Heart right ventricle (tissue), 16 donors: ENCODE measurements around the gene GRB10. TPM values are rescaled to one million over a fixed set of nuclear protein-coding genes. Genes with fewer than 3 reads are reported as not detected.

ENCODE experiments used
- ATAC-seq, 8 donors: fragments of 200-7000 bp; cut with Tn5 transposase; one replicate each; pipeline ENCODE4 v1.9.1; 2020; ENCODE audit warnings: mild to moderate bottlenecking in 8 of 8, moderate library complexity in 8 of 8, moderate number of reproducible peaks in 1 of 8
- DNase-seq, 2 donors: peaks; one replicate each; pipeline ENCODE4 v3.0.0-alpha.2; 2020
- H3K27ac ChIP-seq, 10 donors: fragments of 200-600 bp; sonication (generic) in 2 of 10; one replicate each; pipeline versions ENCODE4 v1.5.0 to v1.8.0; 2020 to 2022; ENCODE audit warnings: mild to moderate bottlenecking in 3 of 10
- H3K27me3 ChIP-seq, 7 donors: fragments of 200-600 bp; one replicate each; pipeline ENCODE4 v1.8.0; 2021 to 2022; ENCODE audit warnings: mild to moderate bottlenecking in 2 of 7
- H3K36me3 ChIP-seq, 9 donors: fragments of 200-600 bp; sonication (generic) in 1 of 9; one replicate each; pipeline versions ENCODE4 v1.5.0 to v1.8.0; 2020 to 2022; ENCODE audit warnings: mild to moderate bottlenecking in 2 of 9
- H3K4me1 ChIP-seq, 9 donors: fragments of 200-600 bp; sonication (generic) in 1 of 9; one replicate each; pipeline versions ENCODE4 v1.5.0 to v1.8.0; 2020 to 2022; ENCODE audit warnings: mild to moderate bottlenecking in 4 of 9
- H3K4me3 ChIP-seq, 10 donors: fragments of 200-600 bp; sonication (generic) in 2 of 10; one replicate each; pipeline versions ENCODE4 v1.5.0 to v1.8.0; 2020 to 2022; ENCODE audit warnings: mild to moderate bottlenecking in 7 of 10, moderate library complexity in 2 of 10
- H3K9me3 ChIP-seq, 11 donors: fragments of 200-600 bp in 10 of 11; sonication (generic) in 2 of 11; one replicate each; pipeline versions ENCODE4 v1.5.0 to v1.8.0; 2013 to 2022; ENCODE audit warnings: mild to moderate bottlenecking in 2 of 11, control low read depth in 1 of 11, moderate library complexity in 1 of 11
- CTCF ChIP-seq, 9 donors: fragments of 200-600 bp; sonication (generic) in 2 of 9; IDR thresholded peaks; one replicate each; pipeline versions ENCODE4 v1.5.0 to v1.8.0; 2021 to 2022; ENCODE audit warnings: antibody characterized with exemption in 9 of 9, mild to moderate bottlenecking in 5 of 9, moderate library complexity in 1 of 9
- WGBS, 2 donors: extraction: QIAGEN DNeasy Blood & Tissue Kit; methylation state at CpG; one replicate each; pipeline ENCODE4 v1.1.7; 2013; ENCODE audit warnings: inconsistent platforms in 1 of 2; 5-methylcytosine and 5-hydroxymethylcytosine counted together
- intact Hi-C, 10 donors: fragments of 100-400 bp; cut with DNase I; formaldehyde crosslinking; loops; one replicate each; pipeline versions ENCODE4 v1.11.1 to v1.14.2; 2022
- polyA plus RNA-seq, 2 donors: library from polyadenylated mRNA; stranded (reverse); fragments of 200-250 nt; gene quantifications; one replicate each; pipeline ENCODE4 v1.2.3, GENCODE V29; 2013
- total RNA-seq, 10 donors: library from RNA; stranded (reverse); fragmentation: NEBNext Ultra II Directional in 3 of 10; extraction: Animal tissue kit (Norgen Biotek cat#: 25700) in 3 of 10; gene quantifications; one replicate each; pipeline versions ENCODE4 v1.2.1 to v1.2.4, GENCODE V29; 2021 to 2023
- donor health status: Arrhythmogenic right ventricular cardiomyopathy.
- donor health status: ischemic (EF 13 %, LVEDD 7.1; RV severe dilation, severe dysfunction).
- donor health status: healthy with polysubstance abuse.
- donor health status: DM: no; HTN: yes; CAD: no.
- donor health status: DM: no; HTN: no; CAD: no.
- donor health status: ischemic (EF 25% LVEDD 6.9; RV normal size, moderate dysfunction).
- donor health status: ischemic (EF 25% LVEDD 5.7; RV mildly dilated, moderate dysfunction).
- donor health status: healthy.
- donor health status: DM: yes; HTN: yes; CAD: no.
- donor health status: Ischemic cardiomyopathy.
- donor health status: ischemic (EF 35%, LVEDD 5.7; RV mildly dilated, moderate dysfunction).
- donor health status: nonischemic (EF 11% LVEDD 7.7; RV severe dilation, severe dysfunction).
- donor health status: DM: yes; HTN: yes; CAD: no.
- donor health status: PGD.
- donor health status: ischemic (EF 29% LVEDD 5.4; RV normal size, mild dysfunction).
- donor health status: nonischemic (EF 23%, LVEDD 6.1; RV moderate dilation, normal function).

GRB10 gene
- total and polyA plus RNA-seq, 12 donors: 13.2 to 48.7 (median 29.6) TPM

- TF ChIP-seq CTCF (IDR thresholded peaks at IDR 0.05): no peak
- H3K4me1 ChIP-seq: no peaks in the 10 kb centered on the region
- no peaks in the 10 kb centered on the region for H3K9me3 ChIP-seq
- H3K4me3 ChIP-seq: no peak overlapping the region
- no peak for DNase-seq
- 89 to 90% methylated on average over 18 of the region's 18 CpGs for WGBS, 2 donors
- H3K27ac ChIP-seq: no peak overlapping the region
- H3K36me3 ChIP-seq: peaks cover 0 to 97% (median 7%) of the 10 kb centered on the region in 9 donors
- H3K27me3 ChIP-seq: no peaks in the 10 kb centered on the region
- intact Hi-C loops: loop anchor here in 5 of 10 donors (10.0 kb wide), 3 partner anchors 124 to 546 kb away; no protein-coding TSS in a partner anchor
- ATAC-seq: no peak
These were observed 184.0 kb downstream of the GRB10 start for GRCh38 chr7:50598460-50599343.

GRCh38 chr7:50596484-50596883 lies 186.2 kb downstream of the GRB10 start:
- no peaks in the 10 kb centered on the region for H3K4me1 ChIP-seq
- ATAC-seq (no peak), DNase-seq (no peak)
- TF ChIP-seq CTCF (IDR thresholded peaks at IDR 0.05): no peak
- no peak overlapping the region for H3K27ac ChIP-seq
- no peaks in the 10 kb centered on the region for H3K9me3 ChIP-seq
- intact Hi-C loops: loop anchor here in 5 of 10 donors (10.0 kb wide), 3 partner anchors 122 to 548 kb away; no protein-coding TSS in a partner anchor
- H3K27me3 ChIP-seq: no peaks in the 10 kb centered on the region
- H3K36me3 ChIP-seq: peaks cover 0 to 100% (median 18%) of the 10 kb centered on the region in 9 donors
- H3K4me3 ChIP-seq: no peak overlapping the region
- WGBS, 2 donors: 85 to 91% methylated on average over 4 of the region's 4 CpGs

- intact Hi-C loops: loop anchor here in 5 of 10 donors (10.0 kb wide), 3 partner anchors 121 to 549 kb away; no protein-coding TSS in a partner anchor
- TF ChIP-seq CTCF (IDR thresholded peaks at IDR 0.05): peak in 7 of 9 donors; percentile 17 to 53 (median 33)
- peaks cover 0 to 100% (median 18%) of the 10 kb centered on the region in 9 donors for H3K36me3 ChIP-seq
- no peaks in the 10 kb centered on the region for H3K9me3 ChIP-seq
- ATAC-seq: peak in 6 of 8 donors; percentile 44 to 67 (median 61)
- 66 to 70% methylated on average over 5 of the region's 5 CpGs for WGBS, 2 donors
- no peak overlapping the region for H3K4me3 ChIP-seq
- no peak overlapping the region for H3K27ac ChIP-seq
- peak in 1 of 2 donors; percentile 29 for DNase-seq
- no peaks in the 10 kb centered on the region for H3K4me1 ChIP-seq
- no peaks in the 10 kb centered on the region for H3K27me3 ChIP-seq
These were observed 187.1 kb downstream of the GRB10 start for GRCh38 chr7:50595491-50596102.

DNA sequence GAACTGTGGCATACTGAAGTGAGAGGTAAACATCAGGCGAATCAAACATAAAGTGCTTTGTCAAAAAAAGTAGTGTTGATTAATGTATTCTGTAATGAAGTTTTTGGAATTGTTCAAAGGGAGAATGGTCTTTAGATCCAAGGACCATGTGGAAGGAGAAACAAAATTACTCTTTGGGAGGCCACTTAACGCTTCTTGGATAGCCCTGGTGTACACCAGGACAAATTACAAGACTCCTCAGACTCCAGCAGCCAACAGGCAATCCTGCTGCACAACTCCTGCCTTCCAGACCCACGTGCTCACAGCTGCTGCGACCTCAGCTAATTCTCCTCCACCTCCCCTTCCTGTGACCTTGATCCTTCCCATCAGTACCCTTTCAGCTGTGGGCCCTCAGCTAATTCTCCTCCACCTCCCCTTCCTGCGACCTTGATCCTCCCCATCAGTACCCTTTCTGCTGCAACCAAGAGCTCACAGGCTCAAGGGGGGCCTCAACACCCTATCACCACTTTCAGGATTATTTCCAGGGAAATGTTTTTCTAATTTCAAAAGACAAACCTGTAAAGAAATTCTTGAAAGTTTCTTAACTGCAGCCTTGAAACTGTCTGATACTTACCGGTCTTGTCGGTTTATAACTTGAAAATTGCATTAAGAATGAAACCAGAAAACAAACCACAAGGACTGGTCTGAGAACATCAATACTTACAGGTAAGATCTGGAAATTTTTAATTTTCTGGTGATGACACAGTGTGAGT lies 187.8 kb downstream of the GRB10 start:
- Histone ChIP-seq H3K27me3 (no peaks in the 10 kb centered on the region), H3K4me1 (no peaks in the 10 kb centered on the region), H3K9me3 (no peaks in the 10 kb centered on the region), H3K36me3 (peaks cover 0 to 95% (median 18%) of the 10 kb centered on the region in 9 donors), H3K27ac (no peak overlapping the region), H3K4me3 (no peak overlapping the region)
- WGBS, 2 donors: 81 to 90% methylated on average over 7 of the region's 7 CpGs
- no peak for TF ChIP-seq CTCF (IDR thresholded peaks at IDR 0.05)
- intact Hi-C loops: loop anchor here in 5 of 10 donors (10.0 kb wide), 3 partner anchors 120 to 550 kb away; no protein-coding TSS in a partner anchor
- no peak for ATAC-seq
- no peak for DNase-seq
